ENCODE data around the gene SUDS3.

SUDS3 gene

DNA sequence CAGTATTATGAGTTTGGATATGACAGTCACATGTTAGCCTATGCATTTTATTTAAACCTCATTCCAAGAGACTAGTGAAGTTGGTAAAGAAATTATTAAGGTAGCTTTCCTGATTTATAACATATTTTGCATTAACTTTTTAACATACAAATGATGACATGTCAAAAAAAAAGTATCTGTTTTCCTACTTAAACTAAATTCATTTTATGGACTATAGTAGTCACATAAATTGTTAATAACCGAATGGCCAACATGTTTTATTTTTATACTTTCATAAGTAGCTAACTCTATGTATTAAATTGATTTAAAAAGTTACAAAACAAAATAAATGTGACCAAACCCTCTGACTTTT is 18.4 kb upstream of the SUDS3 start:
- Mint-ChIP-seq H3K4me1 (no peaks in the 10 kb centered on the region), H3K36me3 (ENCODE audit: low read depth) (no peaks in the 10 kb centered on the region), H3K27me3 (ENCODE audit: low read depth, poor library complexity) (no peaks in the 10 kb centered on the region), H3K4me3 (no peak overlapping the region), H3K27ac (no peak overlapping the region), H3K9me3 (peaks cover 14% of the 10 kb centered on the region)
- DNase-seq, result no peak
- TF ChIP-seq CTCF (IDR thresholded peaks at IDR 0.05), result no peak

GRCh38 chr12:118358612-118359540 is 17.5 kb upstream of the SUDS3 start:
- H3K36me3 Mint-ChIP-seq (ENCODE audit: low read depth), result no peaks in the 10 kb centered on the region
- H3K4me1 Mint-ChIP-seq, result no peaks in the 10 kb centered on the region
- peaks cover 14% of the 10 kb centered on the region for H3K9me3 Mint-ChIP-seq
- no peak overlapping the region for H3K4me3 Mint-ChIP-seq
- H3K27ac Mint-ChIP-seq, result no peak overlapping the region
- no peak for TF ChIP-seq CTCF (IDR thresholded peaks at IDR 0.05)
- no peak for DNase-seq
- no peaks in the 10 kb centered on the region for H3K27me3 Mint-ChIP-seq (ENCODE audit: low read depth, poor library complexity)

GRCh38 chr12:118359541-118359915 is 16.8 kb upstream of the SUDS3 start:
- no peak for DNase-seq
- Mint-ChIP-seq H3K4me1 (no peaks in the 10 kb centered on the region), H3K9me3 (peaks cover 8% of the 10 kb centered on the region), H3K27me3 (ENCODE audit: low read depth, poor library complexity) (no peaks in the 10 kb centered on the region), H3K4me3 (no peak overlapping the region), H3K27ac (no peak overlapping the region), H3K36me3 (ENCODE audit: low read depth) (no peaks in the 10 kb centered on the region)
- TF ChIP-seq CTCF (IDR thresholded peaks at IDR 0.05), result no peak

GRCh38 chr12:118361092-118361404 is 15.3 kb upstream of the SUDS3 start:
- no peak for DNase-seq
- Mint-ChIP-seq H3K27me3 (ENCODE audit: low read depth, poor library complexity) (no peaks in the 10 kb centered on the region), H3K4me3 (no peak overlapping the region), H3K9me3 (no peaks in the 10 kb centered on the region), H3K36me3 (ENCODE audit: low read depth) (no peaks in the 10 kb centered on the region), H3K27ac (no peak overlapping the region), H3K4me1 (no peaks in the 10 kb centered on the region)
- no peak for TF ChIP-seq CTCF (IDR thresholded peaks at IDR 0.05)

DNA sequence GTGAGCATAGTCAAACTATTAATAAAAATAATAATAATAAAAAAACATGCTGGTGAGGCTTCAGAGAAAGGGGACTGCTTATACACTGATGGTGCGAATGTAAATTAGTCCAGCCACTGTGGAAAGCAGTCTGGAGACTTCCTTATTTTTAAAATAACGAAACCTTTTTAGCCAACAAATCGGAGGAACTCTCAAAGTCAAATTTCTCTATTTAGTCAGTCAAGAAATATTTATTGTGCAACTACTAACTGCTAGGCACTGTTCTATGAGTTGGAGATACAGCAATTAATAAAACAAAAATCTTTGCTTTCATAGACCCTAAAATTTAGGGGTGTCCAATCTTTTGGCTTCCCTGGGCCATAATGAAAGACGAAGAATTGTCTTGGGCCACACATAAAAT is 14.5 kb upstream of the SUDS3 start:
- Mint-ChIP-seq H3K4me1 (no peaks in the 10 kb centered on the region), H3K27ac (no peak overlapping the region), H3K9me3 (no peaks in the 10 kb centered on the region), H3K27me3 (ENCODE audit: low read depth, poor library complexity) (no peaks in the 10 kb centered on the region), H3K36me3 (ENCODE audit: low read depth) (no peaks in the 10 kb centered on the region), H3K4me3 (no peak overlapping the region)
- no peak for TF ChIP-seq CTCF (IDR thresholded peaks at IDR 0.05)
- DNase-seq, result no peak

DNA sequence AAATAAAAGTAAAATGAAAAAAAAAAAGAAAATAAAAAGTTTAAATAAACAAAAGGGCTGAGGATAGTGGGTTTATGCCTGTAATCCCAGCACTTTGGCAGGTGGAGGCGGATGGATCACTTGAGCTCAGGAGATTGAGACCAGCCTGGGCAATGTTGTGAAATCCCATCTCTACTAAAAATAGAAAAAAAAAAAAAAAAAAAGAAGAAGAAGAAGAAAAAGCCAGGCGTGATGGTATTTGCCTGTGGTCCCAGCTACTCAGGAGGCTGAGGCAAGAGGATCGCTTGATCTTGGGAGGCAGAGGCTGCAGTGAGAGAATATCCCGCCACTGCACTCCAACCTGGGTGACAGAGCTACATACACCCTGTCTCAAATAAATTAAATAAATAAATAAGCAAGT is 7.5 kb upstream of the SUDS3 start:
- H3K9me3 Mint-ChIP-seq, result no peaks in the 10 kb centered on the region
- no peak overlapping the region for H3K27ac Mint-ChIP-seq
- H3K4me1 Mint-ChIP-seq, result peaks cover 18% of the 10 kb centered on the region
- TF ChIP-seq CTCF (IDR thresholded peaks at IDR 0.05), result no peak
- H3K36me3 Mint-ChIP-seq (ENCODE audit: low read depth), result no peaks in the 10 kb centered on the region
- no peak overlapping the region for H3K4me3 Mint-ChIP-seq
- DNase-seq, result no peak
- H3K27me3 Mint-ChIP-seq (ENCODE audit: low read depth, poor library complexity), result peaks cover 38% of the 10 kb centered on the region

All from nephron progenitor cell (in vitro differentiated cells).